Tracheal epithelial cell (primary cell): Measurements from ENCODE around the gene ARHGAP36. TPM values are rescaled to one million over a fixed set of nuclear protein-coding genes. Genes with fewer than 3 reads are reported as not detected.

Source experiments
- total RNA-seq: library from RNA; depleted of rRNA; stranded (reverse); fragments of >200 nt; gene quantifications from 2 replicates; pipeline ENCODE4 v1.2.1, GENCODE V29; 2014

Gene ARHGAP36, protein sequence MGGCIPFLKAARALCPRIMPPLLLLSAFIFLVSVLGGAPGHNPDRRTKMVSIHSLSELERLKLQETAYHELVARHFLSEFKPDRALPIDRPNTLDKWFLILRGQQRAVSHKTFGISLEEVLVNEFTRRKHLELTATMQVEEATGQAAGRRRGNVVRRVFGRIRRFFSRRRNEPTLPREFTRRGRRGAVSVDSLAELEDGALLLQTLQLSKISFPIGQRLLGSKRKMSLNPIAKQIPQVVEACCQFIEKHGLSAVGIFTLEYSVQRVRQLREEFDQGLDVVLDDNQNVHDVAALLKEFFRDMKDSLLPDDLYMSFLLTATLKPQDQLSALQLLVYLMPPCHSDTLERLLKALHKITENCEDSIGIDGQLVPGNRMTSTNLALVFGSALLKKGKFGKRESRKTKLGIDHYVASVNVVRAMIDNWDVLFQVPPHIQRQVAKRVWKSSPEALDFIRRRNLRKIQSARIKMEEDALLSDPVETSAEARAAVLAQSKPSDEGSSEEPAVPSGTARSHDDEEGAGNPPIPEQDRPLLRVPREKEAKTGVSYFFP
- total RNA-seq: not detected in 2 replicates

DNA sequence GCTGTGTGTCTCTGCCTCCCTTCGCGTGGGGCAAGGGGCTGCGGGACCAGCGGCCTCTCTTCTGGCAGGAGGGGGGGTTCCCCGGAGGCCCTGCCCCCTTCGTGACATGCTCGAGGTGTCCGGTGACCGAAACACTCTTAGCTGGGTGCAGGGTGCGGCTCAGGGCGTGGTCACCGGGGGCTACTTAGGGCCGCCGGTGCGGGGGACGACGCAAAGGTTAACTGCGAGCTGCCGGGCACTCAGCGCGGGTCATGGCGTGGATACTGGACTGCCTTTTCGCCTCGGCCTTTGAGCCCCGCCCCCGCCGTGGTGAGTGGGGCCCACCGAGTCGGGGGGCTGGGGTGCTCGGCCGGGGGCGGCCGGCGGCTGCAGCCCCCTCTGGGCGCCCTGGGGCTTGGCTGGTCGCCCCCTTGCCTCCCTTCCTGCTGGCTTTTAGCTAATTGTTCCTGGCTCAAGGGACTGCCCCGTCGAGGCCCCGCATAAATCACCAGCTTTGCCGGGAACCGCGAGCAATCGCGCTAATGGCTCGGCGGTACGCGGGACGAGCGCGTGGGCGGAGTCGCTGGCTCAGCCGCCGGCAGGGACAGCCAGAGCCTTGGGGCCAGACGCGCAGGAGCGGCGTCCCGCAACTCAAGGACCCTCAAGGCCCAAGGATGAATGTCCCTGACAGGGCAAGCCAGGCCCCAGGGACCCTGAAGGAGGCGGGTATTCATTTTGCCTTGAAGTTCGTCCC, at the start of gene ARHGAP36:
TSS of gene ARHGAP36 (plus strand) at position 211 of the 733 bp plus-strand sequence. CDS start 23,320 bp downstream, outside the sequence.

Other genes starting within 250 kb of the ARHGAP36 start
- 10.1 and 15.8 TPM in 2 replicates for gene ENOX2, start 155.1 kb upstream of the ARHGAP36 start, total RNA-seq
- 0.24 TPM in 1 of 2 replicates, not detected in the other for gene IGSF1, start 231.0 kb downstream of the ARHGAP36 start, total RNA-seq